HEK293 (cell line): ENCODE results near the gene ITGB1.

Experiments used
- CTCF ChIA-PET: fragments of 350-600 bp; formaldehyde crosslinking; extraction: SDS; loops from one replicate; lab custom pipeline; 2021; ENCODE audit warnings: antibody characterized with exemption; lab: Yijun Ruan, JAX
- POLR2A ChIA-PET: fragments of 300-600 bp; formaldehyde crosslinking; extraction: SDS; loops from one replicate; lab custom pipeline; 2020; ENCODE audit warnings: antibody characterized with exemption, inconsistent platforms; lab: Yijun Ruan, JAX
- H3K27ac ChIP-seq: fragments of 200-500 bp; sonication (Bioruptor generic); 2 replicates; pipeline ENCODE4 v1.5.1; 2014; ENCODE audit warnings: low read depth, low read length, control low read depth, inconsistent platforms; ENCODE audit errors: extremely low read depth
- H3K36me3 ChIP-seq, 2 experiments: fragments of 200-500 bp in 1 of 2; sonication (Bioruptor generic) in 1 of 2; 1 replicate in 1 of 2; 2 replicates in 1 of 2; pipeline ENCODE4 v1.5.1; 2014 to 2017; ENCODE audit warnings: inconsistent platforms in 2 of 2, low read length in 2 of 2; ENCODE audit not compliant: control insufficient read depth in 2 of 2, insufficient read depth in 1 of 2
- H3K4me1 ChIP-seq: fragments of 200-500 bp; sonication (Bioruptor generic); 2 replicates; pipeline ENCODE4 v1.5.1; 2014; ENCODE audit warnings: mild to moderate bottlenecking, low read length, inconsistent platforms; ENCODE audit not compliant: control insufficient read depth, insufficient read depth
- H3K4me3 ChIP-seq: 2 replicates; pipeline ENCODE4 v1.5.1; 2011; ENCODE audit warnings: low read depth, mild to moderate bottlenecking, control low read depth, low read length, moderate library complexity
- H3K9me3 ChIP-seq: fragments of 200-500 bp; sonication (Bioruptor generic); 2 replicates; pipeline ENCODE4 v1.5.1; 2014; ENCODE audit warnings: low read depth, low read length, inconsistent platforms; ENCODE audit not compliant: control insufficient read depth, insufficient read depth
- BCL6B ChIP-seq: fragments of 450-650 bp; formaldehyde crosslinking; IDR thresholded peaks from 2 replicates; pipeline ENCODE4 v1.5.1; 2017; ENCODE audit warnings: missing biosample characterization, missing genetic modification characterization
- GFI1B ChIP-seq: fragments of 450-650 bp; formaldehyde crosslinking; IDR thresholded peaks from 2 replicates; pipeline ENCODE4 v1.5.1; 2016; ENCODE audit warnings: missing biosample characterization, missing genetic modification characterization
- GLIS2 ChIP-seq: fragments of 450-650 bp; formaldehyde crosslinking; IDR thresholded peaks from 2 replicates; pipeline ENCODE4 v1.5.1; 2016; ENCODE audit warnings: missing biosample characterization, missing genetic modification characterization
- IKZF3 ChIP-seq: fragments of 450-650 bp; IDR thresholded peaks from 2 replicates; pipeline ENCODE4 v1.5.0; 2018; ENCODE audit warnings: missing biosample characterization, mild to moderate bottlenecking, missing genetic modification characterization, moderate library complexity
- KLF8 ChIP-seq: fragments of 450-650 bp; formaldehyde crosslinking; IDR thresholded peaks from 2 replicates; pipeline ENCODE4 v1.5.1; 2016; ENCODE audit warnings: missing biosample characterization, missing genetic modification characterization
- PBX3 ChIP-seq: sonication (generic); formaldehyde crosslinking; IDR thresholded peaks from 2 replicates; pipeline ENCODE4 v1.8.1; 2022; ENCODE audit warnings: mild to moderate bottlenecking, moderate library complexity, missing genetic modification reagents
- PRDM2 ChIP-seq: fragments of 450-650 bp; formaldehyde crosslinking; IDR thresholded peaks from 2 replicates; pipeline ENCODE4 v1.5.1; 2016; ENCODE audit warnings: missing biosample characterization, missing genetic modification characterization, borderline replicate concordance
- ZBTB10 ChIP-seq: fragments of 450-650 bp; formaldehyde crosslinking; IDR thresholded peaks from 2 replicates; pipeline ENCODE4 v1.5.1; 2016; ENCODE audit warnings: missing biosample characterization, missing genetic modification characterization
- ZBTB11 ChIP-seq: fragments of 450-650 bp; formaldehyde crosslinking; conservative IDR thresholded peaks from 2 replicates; pipeline ENCODE4 v1.5.1; 2016; ENCODE audit warnings: low read depth, missing biosample characterization, missing genetic modification characterization
- ZFP41 ChIP-seq: fragments of 450-650 bp; formaldehyde crosslinking; IDR thresholded peaks from 2 replicates; pipeline ENCODE4 v1.5.1; 2016; ENCODE audit warnings: missing biosample characterization, missing genetic modification characterization, borderline replicate concordance
- ZNF114 ChIP-seq: fragments of 450-650 bp; formaldehyde crosslinking; IDR thresholded peaks from 2 replicates; pipeline ENCODE4 v1.5.0; 2017; ENCODE audit warnings: missing biosample characterization, missing genetic modification characterization
- ZNF132 ChIP-seq: fragments of 450-650 bp; formaldehyde crosslinking; IDR thresholded peaks from 2 replicates; pipeline ENCODE4 v1.5.1; 2017; ENCODE audit warnings: missing biosample characterization, missing genetic modification characterization, borderline replicate concordance
- ZNF169 ChIP-seq: fragments of 450-650 bp; formaldehyde crosslinking; IDR thresholded peaks from 2 replicates; pipeline ENCODE4 v1.5.1; 2016; ENCODE audit warnings: missing biosample characterization, missing genetic modification characterization
- ZNF362 ChIP-seq: fragments of 450-650 bp; formaldehyde crosslinking; IDR thresholded peaks from 2 replicates; pipeline ENCODE4 v1.5.1; 2016; ENCODE audit warnings: missing biosample characterization, missing genetic modification characterization
- ZNF561 ChIP-seq: fragments of 450-650 bp; IDR thresholded peaks from 2 replicates; pipeline ENCODE4 v1.5.1; 2018; ENCODE audit warnings: missing biosample characterization, missing genetic modification characterization, borderline replicate concordance
- ZNF571 ChIP-seq: fragments of 450-650 bp; formaldehyde crosslinking; IDR thresholded peaks from 2 replicates; pipeline ENCODE4 v1.5.0; 2017; ENCODE audit warnings: missing biosample characterization, missing genetic modification characterization
- ZNF621 ChIP-seq: fragments of 450-650 bp; formaldehyde crosslinking; IDR thresholded peaks from 2 replicates; pipeline ENCODE4 v1.5.1; 2017; ENCODE audit warnings: missing biosample characterization, missing genetic modification characterization
- ZNF629 ChIP-seq: fragments of 450-650 bp; formaldehyde crosslinking; IDR thresholded peaks from 2 replicates; pipeline ENCODE4 v1.5.1; 2017; ENCODE audit warnings: missing biosample characterization, missing genetic modification characterization
- ZNF654 ChIP-seq: fragments of 450-650 bp; formaldehyde crosslinking; IDR thresholded peaks from 2 replicates; pipeline ENCODE4 v1.5.1; 2016; ENCODE audit warnings: low read depth, missing biosample characterization, missing genetic modification characterization
- ZNF660 ChIP-seq: fragments of 450-650 bp; IDR thresholded peaks from 2 replicates; pipeline ENCODE4 v1.5.1; 2018; ENCODE audit warnings: missing biosample characterization, mild to moderate bottlenecking, missing genetic modification characterization
- ZNF777 ChIP-seq: fragments of 450-650 bp; formaldehyde crosslinking; IDR thresholded peaks from 2 replicates; pipeline ENCODE4 v1.5.1; 2017; ENCODE audit warnings: missing biosample characterization, missing genetic modification characterization, borderline replicate concordance
- ZNF830 ChIP-seq: fragments of 450-650 bp; IDR thresholded peaks from 2 replicates; pipeline ENCODE4 v1.5.0; 2018; ENCODE audit warnings: missing biosample characterization, missing genetic modification characterization, low read depth, mild to moderate bottlenecking, moderate library complexity
- ZXDB ChIP-seq: fragments of 450-650 bp; formaldehyde crosslinking; IDR thresholded peaks from 2 replicates; pipeline ENCODE4 v1.5.1; 2016; ENCODE audit warnings: missing biosample characterization, missing genetic modification characterization

The ITGB1 gene

GRCh38 chr10:32951111-32951510, 6.9 kb downstream of the ITGB1 start:
- ChIA-PET CTCF (interaction anchor here (0.8 kb wide), 1 partner anchor 28 kb away, joined by 3 read pairs; no protein-coding TSS in a partner anchor), POLR2A (interaction anchor here (0.6 to 7.2 kb wide), 2 partner anchors 8 to 30 kb away, joined by 3 to 44 read pairs; no protein-coding TSS in a partner anchor)
- Histone ChIP-seq H3K9me3 (no peaks in the 10 kb centered on the region), H3K27ac (peak overlapping the region; percentile 35), H3K4me3 (peak overlapping the region; percentile 23), H3K4me1 (peaks cover 33% of the 10 kb centered on the region), H3K36me3 (no peaks in the 10 kb centered on the region)
- TF ChIP-seq ZXDB (no peak), BCL6B (tag by site-specific recombination) (no peak), ZNF132 (no peak), ZNF571 (tag by site-specific recombination) (no peak), ZNF362 (peak; percentile 98), IKZF3 (tag by site-specific recombination) (no peak; the same call in 1 of the 2 replicates), ZNF114 (tag by site-specific recombination) (no peak), ZBTB11 (no peak), ZNF654 (tag by site-specific recombination) (no peak), ZBTB10 (tag by site-specific recombination) (no peak), ZNF561 (no peak), ZNF621 (no peak), ZNF777 (tag by site-specific recombination) (no peak), GFI1B (tag by site-specific recombination) (no peak), ZNF830 (tag by site-specific recombination) (no peak), ZNF629 (tag by site-specific recombination) (peak; percentile 57), GLIS2 (tag by site-specific recombination) (no peak), PRDM2 (no peak), ZNF169 (tag by site-specific recombination) (no peak), ZFP41 (no peak), ZNF660 (tag by site-specific recombination) (no peak), PBX3 (CRISPR knock-in tag) (no peak), KLF8 (tag by site-specific recombination) (no peak)
